HG03342 (cell line): Measurements from ENCODE around the gene ANKRD30A.
"Not testable (repeated sequence)": the region's sequence is repeated elsewhere in the genome, so short reads cannot be mapped to it uniquely, and the experiment has no call there.

Source experiments
- ATAC-seq: cut with Tn5 transposase; IDR thresholded peaks from one replicate; pipeline ENCODE4 v1.9.1; 2021; ENCODE audit warnings: mild to moderate bottlenecking, moderate library complexity; ENCODE audit not compliant: unreplicated experiment

ANKRD30A gene, protein sequence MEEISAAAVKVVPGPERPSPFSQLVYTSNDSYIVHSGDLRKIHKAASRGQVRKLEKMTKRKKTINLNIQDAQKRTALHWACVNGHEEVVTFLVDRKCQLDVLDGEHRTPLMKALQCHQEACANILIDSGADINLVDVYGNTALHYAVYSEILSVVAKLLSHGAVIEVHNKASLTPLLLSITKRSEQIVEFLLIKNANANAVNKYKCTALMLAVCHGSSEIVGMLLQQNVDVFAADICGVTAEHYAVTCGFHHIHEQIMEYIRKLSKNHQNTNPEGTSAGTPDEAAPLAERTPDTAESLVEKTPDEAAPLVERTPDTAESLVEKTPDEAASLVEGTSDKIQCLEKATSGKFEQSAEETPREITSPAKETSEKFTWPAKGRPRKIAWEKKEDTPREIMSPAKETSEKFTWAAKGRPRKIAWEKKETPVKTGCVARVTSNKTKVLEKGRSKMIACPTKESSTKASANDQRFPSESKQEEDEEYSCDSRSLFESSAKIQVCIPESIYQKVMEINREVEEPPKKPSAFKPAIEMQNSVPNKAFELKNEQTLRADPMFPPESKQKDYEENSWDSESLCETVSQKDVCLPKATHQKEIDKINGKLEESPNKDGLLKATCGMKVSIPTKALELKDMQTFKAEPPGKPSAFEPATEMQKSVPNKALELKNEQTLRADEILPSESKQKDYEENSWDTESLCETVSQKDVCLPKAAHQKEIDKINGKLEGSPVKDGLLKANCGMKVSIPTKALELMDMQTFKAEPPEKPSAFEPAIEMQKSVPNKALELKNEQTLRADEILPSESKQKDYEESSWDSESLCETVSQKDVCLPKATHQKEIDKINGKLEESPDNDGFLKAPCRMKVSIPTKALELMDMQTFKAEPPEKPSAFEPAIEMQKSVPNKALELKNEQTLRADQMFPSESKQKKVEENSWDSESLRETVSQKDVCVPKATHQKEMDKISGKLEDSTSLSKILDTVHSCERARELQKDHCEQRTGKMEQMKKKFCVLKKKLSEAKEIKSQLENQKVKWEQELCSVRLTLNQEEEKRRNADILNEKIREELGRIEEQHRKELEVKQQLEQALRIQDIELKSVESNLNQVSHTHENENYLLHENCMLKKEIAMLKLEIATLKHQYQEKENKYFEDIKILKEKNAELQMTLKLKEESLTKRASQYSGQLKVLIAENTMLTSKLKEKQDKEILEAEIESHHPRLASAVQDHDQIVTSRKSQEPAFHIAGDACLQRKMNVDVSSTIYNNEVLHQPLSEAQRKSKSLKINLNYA (N-terminal part only)

DNA sequence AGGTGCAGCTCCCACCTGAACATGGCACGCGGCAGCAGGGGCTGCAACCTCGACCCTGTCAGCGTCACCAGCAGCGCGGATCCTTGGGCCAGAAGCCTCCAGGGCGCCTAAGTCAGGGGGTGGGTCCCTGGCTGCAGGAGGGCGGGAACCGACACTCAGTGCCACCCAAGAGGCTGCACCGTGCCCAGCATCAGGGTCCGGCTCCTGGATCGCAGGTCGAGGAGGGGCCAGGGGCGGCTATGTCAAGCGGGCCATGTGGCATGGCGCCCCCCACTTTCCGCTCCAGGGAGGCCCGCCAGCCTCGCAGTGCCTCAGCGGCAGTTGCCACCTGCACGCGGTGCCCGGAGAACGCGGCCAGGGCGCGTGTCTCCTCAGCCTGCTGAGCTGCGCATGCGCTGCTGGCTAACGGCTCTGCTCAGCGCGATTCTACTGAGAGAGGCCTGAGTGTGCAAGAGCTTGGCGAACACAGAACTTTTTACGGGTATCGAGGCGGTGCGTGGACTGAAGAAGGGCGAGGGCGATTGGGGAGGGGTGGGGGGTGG, at the start of gene ANKRD30A:
TSS of gene ANKRD30A (plus strand) at position 408 of the 542 bp plus-strand sequence. CDS start 190 bp downstream, outside the sequence.
- no peak for ATAC-seq

DNA sequence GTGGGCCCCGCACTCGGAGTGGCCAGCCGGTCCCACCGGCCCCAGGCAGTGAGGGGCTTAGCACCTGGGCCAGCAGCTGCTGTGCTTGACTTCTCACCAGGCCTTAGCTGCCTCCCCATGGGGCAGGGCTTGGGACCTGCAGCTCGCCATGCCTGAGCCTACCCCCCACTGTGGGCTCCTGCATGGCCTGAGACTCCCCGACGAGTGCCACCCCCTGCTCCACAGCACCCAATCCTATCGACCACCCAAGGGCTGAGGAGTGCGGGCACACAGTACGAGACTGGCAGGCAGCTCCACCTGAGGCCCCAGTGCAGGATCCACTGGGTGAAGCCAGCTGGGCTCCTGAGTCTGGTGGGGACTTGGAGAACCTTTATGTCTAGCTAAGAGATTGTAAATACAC, 49.3 kb upstream of the ANKRD30A start:
- not testable (repeated sequence) for ATAC-seq

DNA sequence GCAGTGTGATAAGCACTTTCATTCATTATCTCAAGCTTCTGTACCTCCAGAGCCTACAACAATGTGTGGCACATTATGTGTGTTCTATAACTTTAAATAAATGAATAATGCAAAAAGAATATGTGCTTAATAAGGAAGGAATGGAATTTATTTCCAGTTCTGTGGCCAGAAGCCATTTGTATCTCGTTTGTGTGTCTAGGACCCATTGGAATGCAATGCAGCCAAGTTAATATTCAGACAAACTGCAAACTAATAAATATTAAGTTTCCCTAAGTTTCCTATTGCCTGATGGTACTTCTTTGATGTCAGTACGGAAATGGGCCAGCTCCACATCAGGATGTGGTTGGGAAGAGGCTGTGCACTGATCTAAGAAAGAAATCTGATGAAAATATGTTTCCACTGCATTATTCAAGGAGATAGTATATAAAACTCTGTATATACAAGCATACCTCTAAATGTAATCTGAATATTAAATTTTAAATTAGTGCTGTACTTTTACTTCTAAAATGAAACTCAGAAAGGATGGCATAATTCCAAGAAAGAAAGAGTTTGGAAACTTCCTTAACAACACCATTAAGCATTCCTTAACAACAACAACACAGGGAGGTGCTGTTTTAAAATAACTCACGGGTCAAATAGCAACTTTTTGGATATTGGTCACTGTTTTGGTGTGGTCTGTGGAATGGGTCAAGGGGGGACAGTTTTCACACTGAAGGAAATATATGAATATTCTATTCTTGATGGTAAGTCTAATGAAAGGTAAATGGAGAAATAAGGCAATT, 29.4 kb upstream of the ANKRD30A start:
- ATAC-seq = no peak

DNA sequence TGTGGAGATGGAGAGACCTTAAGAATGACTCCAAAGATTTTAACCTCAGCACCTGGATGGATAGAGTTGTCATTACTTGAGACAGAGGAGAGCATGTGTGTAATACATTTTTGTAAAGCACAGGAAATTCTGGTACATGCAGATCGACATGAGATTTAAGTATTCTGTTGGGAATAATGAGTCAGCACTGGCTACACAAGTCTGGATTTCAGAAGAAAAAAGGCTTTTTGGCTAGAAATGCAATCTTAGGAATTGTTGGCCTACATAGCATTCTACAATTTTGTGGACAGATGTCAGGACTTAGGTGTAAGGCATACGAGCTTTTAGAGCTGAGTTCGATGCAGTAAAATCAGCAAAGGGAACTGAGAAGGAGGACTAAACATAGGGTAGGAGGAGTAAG, 24.1 kb upstream of the ANKRD30A start:
- ATAC-seq = no peak

DNA sequence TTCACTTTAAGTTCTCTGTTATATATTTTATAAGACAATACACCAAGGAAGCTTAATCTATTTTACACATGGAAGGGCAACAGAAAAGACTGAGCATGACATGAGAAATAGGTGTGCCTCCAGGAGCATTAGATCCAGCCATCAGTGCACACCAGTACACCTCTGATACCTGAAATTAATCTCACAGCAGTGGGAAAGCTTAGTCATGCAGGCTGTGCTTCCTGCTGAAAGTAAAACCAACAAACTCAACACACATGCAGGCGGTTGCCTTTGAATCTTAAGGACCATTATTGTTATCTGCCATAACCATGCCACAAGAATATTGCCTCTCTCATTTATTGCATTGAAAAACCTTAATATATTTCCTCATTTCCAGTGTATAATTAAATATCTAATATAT, 16.4 kb upstream of the ANKRD30A start:
- no peak for ATAC-seq

DNA sequence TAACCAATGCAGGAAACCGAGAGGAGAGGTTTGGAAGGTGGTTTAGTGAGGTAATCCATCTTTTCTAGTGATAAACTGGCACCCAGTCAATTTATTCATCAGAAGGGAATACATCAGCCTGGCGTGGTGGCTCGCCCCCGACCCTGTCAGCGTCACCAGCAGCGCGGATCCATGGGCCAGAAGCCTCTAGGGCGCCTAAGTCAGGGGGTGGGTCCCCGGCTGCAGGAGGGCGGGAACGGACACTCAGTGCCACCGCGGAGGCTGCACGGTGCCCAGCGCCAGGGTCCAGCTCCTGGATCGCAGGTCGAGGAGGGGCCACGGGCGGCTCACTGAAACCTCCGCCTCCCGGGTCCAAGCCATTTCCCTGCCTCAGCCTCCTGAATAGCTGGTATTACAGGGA, 866 bp upstream of the ANKRD30A start:
- ATAC-seq = no peak

DNA sequence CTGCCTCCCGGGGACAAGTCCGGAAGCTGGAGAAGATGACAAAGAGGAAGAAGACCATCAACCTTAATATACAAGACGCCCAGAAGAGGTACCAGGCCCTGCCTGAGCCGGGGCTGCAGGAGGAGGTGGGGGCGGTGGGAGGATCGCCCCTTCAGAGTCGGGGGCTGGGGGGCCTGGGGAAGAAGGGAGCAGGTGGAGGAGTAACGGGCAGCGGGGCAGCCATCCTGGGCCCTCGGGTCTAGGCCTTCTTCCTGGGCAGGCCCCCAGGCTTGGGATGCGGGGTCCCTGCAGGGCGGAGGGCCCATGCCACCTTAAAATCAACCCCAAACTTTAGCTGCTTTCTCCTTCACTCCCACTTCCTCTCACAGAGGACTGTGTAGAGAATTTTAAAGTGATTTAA, 523 bp downstream of the ANKRD30A start:
- no peak for ATAC-seq

DNA sequence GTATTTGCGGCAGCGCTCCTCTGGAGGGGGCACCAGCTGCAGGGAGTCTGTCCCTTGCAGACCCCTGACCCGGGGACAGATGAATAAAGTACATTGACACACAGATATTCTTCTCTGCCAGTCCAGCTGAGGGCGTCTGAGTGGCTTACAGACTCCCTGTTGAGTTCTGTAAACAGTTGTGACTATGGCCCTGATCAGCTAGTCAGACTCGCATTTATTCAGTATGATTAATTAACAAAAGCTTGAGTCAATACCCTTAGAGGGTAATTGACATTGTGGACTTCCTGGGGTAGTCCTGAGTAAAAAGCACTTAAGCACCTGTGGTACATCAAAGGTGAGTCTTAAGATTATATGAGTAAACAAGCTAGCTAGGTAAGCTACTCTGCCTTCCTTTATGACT, 21.0 kb downstream of the ANKRD30A start:
- no peak for ATAC-seq

DNA sequence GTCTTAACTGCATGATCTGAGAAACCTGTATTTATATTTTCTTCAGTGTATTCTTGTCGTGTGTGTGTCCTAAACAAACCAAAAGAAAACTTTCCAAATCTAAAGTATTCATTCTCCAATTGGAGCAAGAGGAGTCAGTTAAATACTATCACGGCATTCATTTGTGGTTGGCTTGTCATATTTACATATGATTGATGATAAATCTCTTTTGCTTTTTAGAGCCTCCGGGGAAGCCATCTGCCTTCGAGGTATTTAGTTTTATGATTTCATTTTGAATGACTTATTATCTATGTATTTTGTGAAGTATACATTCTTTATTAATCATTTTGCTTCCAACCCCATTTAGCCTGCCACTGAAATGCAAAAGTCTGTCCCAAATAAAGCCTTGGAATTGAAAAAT, 37.0 kb downstream of the ANKRD30A start:
- ATAC-seq = not testable (repeated sequence)

DNA sequence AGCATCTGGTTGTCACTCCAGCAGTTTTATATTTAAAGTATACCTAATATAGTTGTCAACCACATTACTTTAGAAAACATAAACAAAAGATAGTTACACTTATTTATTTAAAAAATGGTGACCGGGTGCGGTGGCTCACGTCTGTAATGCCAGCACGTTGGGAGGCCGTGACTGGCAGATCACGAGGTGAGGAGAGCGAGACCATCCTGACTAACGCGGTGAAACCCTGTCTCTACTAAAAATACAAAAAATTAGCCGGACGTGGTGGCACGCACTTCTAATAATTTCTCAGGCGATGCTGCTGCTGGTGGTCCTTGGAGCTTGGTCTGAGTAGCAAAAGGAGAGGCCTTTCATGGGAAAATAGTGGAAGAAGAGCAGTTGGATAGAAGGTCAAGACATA, 46.5 kb downstream of the ANKRD30A start:
- ATAC-seq = not testable (repeated sequence)

DNA sequence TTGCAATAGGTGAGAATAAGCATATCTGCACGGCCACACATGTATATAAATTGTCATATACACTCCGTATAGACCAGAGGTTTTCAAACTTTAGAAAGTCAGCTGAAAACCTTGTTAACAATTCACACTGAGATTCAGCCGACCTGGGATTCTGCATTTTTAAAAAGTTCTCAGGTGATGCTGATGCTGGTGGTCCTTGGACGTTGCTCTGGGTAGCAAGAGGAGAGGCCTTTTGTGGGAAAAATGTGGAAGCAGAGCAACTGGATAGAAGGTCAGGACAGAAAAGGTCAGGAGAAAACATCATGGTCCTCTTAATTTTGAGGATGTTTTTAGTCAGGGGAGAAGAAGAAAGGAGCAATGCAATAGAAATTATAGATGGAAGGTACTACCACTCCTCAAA, 52.9 kb downstream of the ANKRD30A start:
- not testable (repeated sequence) for ATAC-seq

DNA sequence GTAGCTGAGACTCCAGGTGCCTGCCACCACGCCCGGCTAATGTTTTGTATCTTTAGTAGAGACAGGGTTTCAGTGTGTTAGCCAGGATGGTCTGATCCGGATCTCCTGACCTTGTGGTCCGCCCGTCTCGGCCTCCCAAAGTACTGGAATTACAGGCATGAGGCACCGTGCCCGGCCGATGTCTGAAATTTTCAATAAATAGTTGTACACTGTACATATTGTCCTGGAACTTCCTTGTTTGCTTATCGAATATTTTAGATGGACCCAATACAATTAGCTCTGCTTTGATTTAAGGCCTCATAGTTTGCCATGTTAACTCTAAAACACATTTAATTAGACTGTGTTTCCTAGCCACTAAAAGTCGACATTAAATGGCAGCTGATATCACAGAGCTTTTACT, 57.3 kb downstream of the ANKRD30A start:
- ATAC-seq = not testable (repeated sequence)

DNA sequence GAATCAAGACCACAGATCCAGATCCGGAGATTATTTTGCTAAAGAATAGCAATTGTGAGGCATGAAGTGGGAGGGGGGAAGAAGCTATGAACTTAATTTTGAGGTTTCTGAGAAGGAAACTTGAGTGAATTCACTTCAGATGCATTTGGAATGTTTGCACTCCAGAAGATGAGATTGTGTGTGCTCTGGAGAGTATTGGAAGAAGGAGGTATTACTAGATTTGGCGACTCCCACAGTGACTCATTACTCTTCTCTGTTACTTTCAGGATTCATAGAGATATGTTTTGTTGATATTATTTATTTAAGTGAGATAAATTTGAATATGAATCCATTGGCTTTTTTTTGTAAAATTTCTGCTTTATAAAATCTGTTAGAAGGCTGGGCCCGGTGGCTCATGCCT, 80.7 kb downstream of the ANKRD30A start:
- no peak for ATAC-seq

DNA sequence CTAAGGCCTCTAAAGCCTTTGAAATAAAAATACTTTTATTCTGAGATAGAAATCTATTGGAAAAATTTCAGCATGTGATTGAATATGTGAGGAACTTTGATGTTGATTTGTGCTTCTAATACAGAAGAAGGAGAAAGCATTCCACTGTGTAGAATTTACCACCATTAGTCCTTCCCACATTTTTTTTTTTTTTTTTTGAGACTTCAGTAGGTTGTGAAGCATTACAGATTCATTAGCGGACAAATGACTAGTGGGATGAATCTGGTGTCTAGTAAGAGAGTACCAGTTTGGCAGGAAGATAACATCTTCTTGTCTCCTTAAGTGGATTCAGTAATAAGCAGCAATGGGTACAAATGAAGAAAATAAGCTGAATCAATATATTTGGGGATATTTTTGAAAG, 95.5 kb downstream of the ANKRD30A start:
- no peak for ATAC-seq

DNA sequence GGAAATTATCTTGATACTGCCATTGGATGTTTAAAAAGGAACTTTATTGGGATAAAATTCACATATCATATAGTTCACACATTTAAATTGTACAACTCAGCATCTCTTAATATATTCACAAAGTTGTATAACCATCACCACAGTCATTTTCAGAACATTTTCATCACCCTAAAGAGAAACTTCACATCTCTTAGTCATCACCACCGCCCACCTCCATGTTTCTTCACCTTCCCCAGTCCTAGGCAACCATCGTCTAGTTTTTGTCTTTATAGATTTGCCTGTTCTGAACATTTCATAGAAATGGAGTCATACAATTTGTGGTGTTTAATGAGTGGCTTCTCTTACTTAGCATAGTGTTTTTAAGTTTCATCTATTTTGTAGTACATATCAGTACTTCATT, 96.6 kb downstream of the ANKRD30A start:
- no peak for ATAC-seq

DNA sequence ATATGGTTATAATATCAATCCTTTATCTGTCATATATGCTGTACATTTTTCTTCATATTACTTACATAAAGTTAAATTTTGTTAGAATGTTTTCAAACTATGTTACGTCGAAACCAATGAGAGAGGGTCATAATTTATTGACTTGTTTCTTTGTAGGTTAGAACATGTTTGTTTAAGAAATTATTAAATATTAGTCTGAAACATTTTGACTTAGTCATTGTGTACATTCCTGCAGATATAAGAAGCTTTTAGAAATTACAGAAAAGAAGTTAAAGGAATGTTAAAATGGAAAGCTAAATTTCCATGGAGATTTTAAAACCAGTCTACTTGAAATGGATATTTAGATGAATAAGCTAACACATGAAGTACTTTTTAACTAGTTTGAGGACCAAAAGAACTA, 99.8 kb downstream of the ANKRD30A start:
- ATAC-seq = no peak

DNA sequence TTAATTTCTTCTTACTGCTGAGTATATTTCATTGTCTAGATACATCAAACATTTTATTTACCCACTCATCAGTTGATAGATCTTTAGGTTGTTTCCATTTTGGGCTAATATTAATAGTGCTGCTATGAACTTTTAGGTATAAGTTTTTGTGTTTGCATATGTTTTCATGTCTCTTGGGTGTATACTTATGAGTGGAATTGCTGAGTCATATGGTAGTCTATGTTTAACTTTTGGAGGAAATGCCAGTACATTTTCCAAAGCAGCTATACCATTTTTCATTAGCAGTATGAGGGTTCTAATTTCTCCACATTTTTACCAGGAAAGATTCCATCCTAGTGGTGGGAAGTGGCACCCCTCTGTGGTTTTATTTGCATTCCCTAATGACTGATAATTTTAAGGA, 101.1 kb downstream of the ANKRD30A start:
- no peak for ATAC-seq

DNA sequence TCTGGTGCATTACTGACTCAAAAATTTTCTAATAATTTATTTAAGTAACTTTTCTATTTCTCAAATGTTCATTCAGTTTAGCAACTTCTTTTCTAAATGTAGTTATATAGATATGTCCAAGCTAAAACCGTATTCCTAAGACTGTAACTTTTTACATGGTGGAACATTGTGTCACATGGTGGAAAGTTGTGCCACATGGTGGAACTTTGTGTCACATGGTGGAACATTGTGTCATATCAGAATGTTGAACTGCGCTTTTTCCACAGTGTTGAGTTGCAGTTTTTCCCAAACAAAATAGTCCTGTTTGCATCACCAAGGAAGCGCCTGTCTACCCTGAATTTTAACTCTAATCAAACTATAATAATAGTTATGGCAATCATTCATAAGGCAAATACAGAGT, 109.3 kb downstream of the ANKRD30A start:
- ATAC-seq = no peak

DNA sequence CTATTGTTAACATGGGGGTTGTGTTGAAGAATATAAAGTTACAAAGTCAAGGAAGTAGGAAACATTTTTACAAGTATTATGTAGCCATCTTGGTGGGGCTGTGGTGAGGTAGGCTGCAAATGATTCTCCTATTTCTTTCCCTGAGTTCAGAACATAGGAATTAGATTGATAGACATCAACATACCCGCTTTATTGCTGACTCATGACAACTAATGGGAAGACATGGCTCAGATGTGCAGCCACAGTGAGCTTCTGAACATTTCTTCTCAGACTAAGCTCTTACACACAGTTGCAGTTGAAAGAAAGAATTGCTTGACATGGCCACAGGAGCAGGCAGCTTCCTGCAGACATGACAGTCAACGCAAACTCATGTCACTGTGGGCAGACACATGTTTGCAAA, 110.7 kb downstream of the ANKRD30A start:
- ATAC-seq = no peak

DNA sequence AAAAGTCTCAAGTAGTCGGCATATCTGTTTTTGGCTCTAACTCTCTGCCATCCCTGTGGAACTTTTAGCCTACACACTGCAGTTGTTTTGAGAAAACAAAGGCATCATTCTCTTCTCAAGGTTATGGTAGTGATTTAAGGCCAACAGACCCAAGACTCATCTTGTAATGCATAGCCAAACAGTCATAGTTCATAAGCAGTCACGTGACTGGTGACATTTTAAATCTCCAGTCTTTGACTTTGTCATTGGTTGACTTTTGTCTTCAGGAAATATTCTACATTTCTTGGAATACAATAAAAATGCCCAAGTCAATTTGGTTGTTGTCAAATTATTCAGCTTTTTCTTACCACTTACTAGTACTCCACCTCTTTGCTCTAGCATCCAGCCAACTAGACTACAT, 114.8 kb downstream of the ANKRD30A start:
- no peak for ATAC-seq
